Stimulated activated CD4-positive, alpha-beta T cell treated with anti-CD3 and anti-CD28 coated beads, Interleukin-15, amount 100 ng/mL, for 48 hours (primary cell): ENCODE measurements around the gene PTPRN2.
"Not testable (repeated sequence)": the region's sequence is repeated elsewhere in the genome, so short reads cannot be mapped to it uniquely, and the experiment has no call there.

Experiments used
- DNase-seq, 2 donors: peaks; one replicate each; pipeline ENCODE4 v3.0.0-alpha.2; 2020; ENCODE audit warnings: low read depth in 2 of 2

PTPRN2 gene

DNA sequence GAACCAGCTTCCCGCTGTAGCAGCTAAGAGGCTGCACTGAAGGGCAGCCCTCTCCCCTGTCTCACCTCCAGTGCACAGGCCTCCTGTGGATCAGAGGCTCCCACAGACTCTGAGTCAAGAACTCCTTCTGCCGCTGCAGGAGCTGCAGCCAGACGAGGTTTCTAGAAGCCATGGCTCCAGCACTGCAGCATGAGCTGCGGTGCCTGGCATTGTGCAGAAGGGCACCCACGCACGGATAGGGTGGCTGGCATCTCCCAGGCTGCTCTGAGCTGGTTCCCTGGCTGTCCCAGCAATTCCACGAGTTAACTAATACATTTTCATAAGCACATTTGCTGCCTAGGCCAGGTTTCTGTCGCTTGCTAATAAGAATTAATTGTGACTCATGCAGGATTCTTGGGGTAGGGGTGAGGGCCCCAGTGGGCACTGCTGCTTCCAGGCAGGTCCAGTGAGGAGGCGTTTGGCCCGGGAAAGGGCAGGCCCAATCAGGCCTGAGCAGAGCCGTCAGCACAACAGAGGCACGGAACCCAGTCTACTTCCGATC, 656.6 kb downstream of the PTPRN2 start:
- DNase-seq, result no peak

DNA sequence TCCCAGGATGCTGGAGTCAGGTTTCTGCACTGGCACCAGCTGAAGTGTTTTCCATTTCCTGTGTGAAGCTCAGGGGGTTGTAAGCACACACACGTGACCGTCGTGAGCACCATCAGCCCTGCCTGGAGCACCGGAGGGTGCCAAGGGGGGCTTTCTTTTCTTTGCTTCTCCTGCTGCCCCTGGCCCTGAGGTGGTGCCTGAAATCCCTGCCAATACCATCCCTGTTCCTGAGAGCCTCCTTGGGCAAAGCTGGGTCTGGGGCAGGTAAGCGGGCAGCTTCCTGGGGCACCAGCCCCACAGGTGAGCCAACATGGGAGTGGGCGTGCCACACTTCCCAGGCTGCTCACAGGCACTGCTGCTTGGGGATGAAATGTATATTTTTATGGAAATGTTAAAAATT, 657.2 kb downstream of the PTPRN2 start:
- DNase-seq, result no peak

DNA sequence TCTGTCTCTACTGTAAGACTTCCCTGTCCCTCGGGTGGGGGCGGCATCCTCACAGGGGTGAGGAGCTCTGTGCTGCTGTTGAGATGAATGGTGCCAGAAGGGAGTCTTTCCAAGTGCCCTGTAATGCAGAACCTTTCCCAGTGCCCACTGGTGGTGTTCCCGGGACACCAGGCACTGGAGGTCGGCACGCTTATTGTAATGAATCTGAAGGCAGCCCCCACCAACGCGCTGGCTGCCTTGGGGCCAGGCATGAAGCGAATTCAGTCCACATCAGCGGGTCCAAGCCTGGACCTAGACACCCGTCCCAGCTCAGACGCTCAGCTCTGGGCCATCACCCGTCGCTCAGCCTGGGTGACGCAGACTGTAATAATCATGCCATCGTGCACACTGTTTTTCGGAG, 658.0 kb downstream of the PTPRN2 start:
- no peak for DNase-seq

DNA sequence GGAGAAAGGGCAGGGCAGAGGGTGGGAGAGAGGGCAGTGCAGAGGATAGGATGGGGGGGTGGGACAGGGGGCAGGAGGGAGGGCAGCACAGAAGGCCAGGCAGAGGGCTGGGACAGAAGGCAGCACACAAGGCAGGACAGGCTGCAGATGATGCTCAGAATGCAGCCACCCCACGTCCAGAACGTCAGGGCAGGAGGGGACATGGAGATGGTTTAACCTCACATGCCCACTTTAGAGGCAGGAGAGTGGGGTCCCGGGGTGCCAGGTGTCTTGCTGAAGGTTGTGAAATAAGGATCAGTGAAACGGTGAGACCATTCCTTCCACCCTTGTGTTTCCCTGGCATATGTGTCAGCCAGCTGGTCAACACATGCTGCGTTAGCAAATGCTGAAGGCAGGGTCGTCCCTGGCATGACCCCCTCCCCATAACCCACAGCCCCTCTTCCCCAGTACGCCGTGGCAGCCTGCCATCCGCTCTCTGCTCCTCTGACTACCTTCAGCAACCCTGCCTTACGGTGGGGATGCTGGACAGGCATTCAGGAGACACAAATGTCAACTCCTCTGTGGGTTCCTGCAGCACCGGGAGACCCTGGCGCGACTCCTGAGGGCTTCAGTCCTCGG, 658.7 kb downstream of the PTPRN2 start:
- no peak for DNase-seq

DNA sequence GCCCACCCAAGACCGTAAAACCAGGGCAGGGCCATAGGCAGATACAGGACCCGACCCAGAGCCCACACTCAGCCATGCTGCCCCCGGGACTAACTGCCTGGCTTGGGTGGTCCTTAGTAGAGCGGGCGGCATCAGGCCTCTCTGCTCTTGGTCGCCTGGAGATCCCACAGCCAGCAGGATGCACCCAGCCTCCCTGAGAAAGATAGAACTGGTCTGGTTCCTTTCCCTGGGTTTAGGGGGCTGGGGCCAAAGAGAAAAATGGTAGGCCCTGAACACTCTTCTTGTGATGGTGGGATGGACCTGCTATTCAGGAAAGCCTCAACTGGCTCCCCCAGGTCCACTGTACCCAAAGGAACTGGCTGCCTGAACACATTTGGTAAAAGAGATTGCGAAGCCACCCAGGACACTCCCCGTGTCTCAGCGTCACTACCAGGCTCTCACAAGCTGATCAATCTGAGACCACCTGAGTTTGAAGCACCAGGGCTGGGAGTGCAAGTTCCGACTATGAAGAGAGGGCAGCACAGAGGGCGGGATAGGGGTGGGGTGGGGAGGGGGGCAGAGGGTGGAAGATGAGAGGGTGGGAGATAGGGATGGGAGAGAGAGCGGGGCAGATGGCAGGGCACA, 659.3 kb downstream of the PTPRN2 start:
- no peak for DNase-seq

DNA sequence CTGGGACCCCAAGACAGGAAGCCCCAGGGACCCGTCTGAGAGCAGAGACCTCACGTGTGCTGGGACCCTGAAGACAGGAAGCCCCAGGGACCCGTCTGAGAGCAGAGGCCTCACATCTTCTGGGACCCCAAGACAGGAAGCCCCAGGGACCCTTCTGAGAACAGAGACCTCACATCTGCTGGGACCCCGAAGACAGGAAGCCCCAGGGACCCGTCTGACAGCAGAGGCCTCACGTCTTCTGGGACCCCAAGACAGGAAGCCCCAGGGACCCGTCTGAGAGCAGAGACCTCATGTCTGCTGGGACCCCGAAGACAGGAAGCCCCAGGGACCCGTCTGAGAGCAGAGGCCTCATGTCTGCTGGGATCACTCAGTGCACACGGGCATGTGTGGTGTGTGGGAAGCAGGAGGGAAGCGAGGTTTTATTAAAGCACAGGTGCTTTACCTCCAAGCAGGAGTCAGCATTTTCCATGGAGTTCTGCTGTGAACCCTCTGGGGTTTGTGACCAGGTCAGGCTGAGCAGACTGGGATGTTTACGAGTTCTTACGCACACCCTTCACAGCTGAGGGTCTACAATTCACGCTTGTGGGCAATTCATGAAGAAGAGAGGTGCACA, 660.2 kb downstream of the PTPRN2 start:
- DNase-seq, result no peak

DNA sequence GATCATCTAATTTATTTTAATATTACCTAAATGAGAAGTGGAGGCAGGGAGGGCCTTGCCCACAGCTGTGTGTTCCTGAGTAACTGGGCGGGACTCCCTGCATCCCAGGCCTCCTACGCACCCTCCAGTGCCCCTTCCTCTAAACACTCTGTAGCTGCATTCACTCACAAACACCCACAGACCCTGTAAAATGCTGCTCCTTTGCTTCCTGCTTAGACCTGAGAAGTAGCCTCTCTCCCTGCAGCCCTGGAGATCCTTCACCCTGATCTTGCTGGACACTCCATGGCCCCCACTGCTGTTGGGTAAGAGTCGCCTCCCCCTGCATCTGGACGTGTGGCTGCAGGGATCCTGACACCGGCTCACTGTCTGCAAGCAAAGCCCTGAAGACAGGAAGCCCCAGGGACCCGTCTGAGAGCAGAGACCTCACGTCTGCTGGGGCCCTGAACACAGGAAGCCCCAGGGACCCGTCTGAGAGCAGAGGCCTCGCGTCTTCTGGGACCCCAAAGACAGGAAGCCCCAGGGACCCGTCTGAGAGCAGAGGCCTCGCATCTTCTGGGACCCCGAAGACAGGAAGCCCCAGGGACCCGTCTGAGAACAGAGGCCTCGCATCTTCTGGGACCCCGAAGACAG, 661.0 kb downstream of the PTPRN2 start:
- DNase-seq, result no peak

DNA sequence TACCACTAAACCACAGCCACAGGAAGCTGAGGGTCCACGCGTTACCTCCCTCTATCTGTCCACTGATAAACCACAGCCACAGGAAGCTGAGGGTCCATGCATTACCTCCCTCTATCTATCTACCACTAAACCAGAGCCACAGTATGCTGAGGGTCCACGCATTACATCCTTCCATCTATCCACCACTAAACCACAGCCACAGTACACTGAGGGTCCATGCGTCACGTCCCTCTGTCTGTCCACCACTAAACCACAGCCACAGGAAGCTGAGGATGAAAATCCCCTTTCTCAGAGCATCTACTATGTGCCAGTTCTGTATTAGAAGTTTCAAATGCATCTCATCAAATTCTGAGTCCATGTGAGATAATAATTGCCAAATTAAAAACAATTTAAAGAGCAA, 661.5 kb downstream of the PTPRN2 start:
- DNase-seq, result no peak

DNA sequence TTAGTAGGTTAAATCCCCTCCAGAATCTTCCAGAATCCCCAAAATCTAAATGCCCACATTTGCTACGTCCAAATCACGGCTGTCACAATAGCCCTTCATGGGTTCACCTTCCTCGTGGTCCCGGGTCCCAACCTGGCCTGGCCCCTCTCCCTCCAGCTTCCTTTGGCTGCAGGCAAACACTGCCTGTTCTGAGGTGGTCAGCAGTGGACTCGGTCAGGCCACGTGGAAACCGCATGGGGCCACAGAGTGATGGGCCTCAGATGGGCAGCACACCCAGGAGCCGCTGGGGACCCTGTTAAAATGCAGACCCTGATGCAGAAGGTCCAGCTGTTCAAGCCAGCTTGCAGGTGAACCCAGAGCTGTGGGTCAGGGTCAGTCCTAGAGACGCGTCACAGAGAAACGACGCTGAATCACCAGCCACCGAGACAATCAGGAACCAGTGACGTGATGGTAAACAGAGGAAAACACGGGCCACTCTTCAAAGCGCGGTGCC, 662.2 kb downstream of the PTPRN2 start:
- no peak for DNase-seq

DNA sequence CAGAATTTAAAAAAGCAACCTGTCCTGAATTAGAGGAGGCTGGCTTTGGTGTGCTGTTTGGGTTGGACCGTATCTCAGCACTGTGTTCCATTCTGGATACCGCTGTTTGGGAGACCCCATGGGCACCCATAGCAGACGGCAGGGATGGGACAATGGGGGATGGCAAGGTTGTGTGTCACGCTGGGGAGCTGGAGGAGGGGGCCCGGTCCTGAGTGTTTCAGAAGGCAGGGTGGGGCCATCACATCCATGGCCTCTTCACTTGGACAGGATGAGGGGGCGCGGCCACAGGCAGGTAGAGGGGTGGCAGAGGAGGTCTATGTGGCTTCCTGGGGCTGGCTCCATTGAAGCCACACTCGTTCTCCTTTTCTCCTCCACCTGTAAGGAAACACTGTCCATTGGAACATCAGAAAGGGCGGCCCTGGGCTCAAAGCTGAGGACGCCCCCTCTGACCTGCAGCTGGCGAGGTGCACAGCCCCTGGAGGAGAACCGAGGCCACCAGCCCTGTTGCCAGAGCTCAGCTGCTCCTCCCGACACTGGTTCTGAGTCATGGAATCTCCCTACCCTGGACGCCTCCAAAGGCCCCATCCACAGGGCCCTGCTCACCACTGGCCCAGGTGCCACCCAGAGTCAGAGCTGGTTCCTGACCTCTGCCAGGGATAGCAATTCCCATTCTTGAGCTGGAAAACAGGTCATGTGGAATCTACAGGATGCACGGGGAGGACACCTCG, 663.6 kb downstream of the PTPRN2 start:
- DNase-seq, result no peak

DNA sequence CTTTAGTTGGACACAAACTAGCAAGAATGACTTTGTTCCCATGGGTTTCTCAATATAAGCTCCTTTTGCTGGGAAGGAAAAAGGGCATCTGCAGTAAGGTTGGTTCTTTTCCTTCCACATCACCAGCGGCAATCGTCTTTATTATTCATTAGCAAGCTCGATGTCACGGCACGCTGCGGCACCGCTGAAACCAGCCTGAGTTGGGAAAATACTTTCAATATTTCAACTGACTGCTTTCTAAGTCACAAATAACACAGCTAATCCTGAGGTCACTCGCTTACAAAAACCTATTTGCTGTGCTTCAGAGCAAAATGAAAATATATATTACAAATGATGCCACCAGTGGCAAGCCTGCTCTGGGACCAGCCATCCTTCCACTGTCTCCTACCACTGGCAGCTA, 665.0 kb downstream of the PTPRN2 start:
- DNase-seq, result no peak

DNA sequence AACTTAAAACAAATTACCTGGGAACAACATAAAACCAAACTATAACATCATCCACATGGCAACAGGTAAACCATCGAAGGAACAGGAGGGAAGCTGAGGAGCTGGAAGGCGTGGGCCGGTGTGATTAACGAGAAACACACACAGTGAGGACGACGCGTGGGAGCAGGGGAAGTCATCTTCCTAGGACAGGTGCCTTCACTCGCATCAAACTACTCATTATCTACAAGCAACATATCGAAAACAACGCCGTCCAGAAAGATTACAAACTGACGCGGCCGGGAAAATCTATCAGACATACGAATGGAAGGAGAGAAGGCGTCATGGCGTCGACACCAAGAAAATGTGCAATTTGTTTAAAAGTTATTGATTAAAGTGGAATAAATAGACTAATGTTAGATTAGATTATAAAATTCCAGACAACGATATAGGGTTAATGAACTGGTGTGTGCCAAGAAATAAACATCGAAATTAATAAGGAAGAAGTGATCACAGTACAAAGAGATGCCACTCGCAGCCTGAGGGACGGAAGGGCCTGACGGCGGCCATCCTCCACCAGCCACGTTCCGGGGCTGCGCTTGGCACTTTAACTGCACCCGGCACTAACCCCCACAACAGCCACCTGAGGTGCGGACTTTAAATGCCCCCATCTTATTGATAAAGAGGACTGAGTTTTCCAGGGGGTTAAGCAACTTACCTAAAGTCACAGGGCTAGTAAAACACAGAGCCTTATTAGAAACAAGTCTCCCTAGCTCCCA, 669.1 kb downstream of the PTPRN2 start:
- DNase-seq, result no peak

DNA sequence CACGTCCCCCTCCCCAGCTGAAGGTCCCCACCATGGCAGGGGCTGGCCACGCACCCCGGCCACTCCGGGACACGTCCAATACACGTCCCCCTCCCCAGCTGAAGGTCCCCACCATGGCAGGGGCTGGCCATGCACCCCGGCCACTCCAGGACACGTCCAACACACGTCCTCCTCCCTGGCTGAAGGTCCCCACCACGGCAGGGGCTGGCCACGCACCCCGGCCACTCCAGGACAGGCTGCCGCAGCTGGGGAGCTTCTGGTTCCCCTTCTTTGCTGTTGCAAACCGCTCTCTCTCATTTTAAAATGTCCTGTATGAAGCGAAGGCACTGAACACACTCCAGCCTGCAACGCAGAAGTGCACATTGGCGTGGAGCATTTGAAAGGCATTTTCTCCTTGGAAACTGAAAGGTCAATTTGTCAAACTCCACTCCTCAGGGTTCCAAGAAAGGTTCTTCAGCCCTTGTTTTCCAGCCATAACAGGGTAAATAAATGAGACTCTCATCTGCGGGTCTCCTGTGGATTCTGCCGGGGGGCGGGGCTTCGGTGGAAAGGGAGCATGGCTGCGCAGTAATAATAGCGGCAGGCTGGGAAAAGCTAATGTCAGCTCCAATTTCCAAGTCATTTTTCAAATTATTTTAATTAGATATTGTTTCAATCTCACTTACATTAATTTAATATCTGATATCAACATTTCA, 670.5 kb downstream of the PTPRN2 start:
- DNase-seq, result no peak

DNA sequence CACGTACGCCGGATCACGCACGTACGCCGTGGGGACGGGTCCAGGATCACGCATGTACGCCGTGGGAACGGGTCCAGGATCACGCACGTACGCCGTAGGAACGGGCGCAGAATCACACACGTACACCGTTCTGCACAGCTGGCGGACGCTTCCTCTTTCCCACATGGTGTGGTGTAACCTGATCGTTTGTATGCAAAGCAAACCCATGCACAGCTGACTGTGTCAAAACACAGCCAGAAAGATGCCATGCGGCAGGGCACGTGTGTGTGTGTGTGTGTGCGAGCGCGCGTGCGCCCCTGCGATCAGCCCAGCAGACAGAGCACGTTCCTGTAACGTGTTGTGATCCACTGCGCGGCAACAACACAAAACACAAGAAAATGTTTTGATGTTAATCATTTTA, 677.2 kb downstream of the PTPRN2 start:
- no peak for DNase-seq

DNA sequence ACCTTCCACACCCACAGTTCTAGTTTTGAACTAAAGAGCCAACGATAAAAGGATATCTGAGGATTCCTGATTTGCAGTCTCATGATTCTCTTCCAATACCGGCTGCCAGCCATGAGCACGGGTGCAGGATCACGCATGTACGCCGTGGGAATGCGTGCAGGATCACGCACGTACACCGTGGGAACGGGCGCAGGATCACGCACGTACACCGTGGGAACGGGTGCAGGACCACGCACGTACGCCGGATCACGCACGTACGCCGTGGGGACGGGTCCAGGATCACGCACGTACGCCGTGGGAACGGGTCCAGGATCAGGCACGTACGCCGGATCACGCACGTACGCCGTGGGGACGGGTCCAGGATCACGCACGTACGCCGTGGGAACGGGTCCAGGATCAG, 677.6 kb downstream of the PTPRN2 start:
- DNase-seq, result not testable (repeated sequence)

DNA sequence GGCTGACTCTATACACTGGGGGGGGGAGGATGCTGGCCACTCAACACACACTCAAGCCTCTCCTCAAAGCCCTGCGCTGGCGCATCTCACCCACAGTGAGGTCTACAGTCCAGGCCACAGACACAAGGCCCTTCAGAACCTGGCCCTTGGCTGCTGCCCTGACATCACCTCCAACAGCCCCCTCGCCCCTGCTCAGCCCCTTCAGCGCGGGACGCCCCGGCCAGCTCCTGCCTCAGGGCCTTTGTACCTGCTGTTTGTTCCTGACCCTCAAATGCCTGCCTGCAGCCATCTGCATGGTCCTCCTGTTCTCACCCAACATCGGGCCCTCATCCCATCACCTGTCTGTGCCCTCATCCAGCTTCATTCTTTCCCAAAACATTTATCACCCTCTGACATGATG, 678.3 kb downstream of the PTPRN2 start:
- DNase-seq, result no peak

DNA sequence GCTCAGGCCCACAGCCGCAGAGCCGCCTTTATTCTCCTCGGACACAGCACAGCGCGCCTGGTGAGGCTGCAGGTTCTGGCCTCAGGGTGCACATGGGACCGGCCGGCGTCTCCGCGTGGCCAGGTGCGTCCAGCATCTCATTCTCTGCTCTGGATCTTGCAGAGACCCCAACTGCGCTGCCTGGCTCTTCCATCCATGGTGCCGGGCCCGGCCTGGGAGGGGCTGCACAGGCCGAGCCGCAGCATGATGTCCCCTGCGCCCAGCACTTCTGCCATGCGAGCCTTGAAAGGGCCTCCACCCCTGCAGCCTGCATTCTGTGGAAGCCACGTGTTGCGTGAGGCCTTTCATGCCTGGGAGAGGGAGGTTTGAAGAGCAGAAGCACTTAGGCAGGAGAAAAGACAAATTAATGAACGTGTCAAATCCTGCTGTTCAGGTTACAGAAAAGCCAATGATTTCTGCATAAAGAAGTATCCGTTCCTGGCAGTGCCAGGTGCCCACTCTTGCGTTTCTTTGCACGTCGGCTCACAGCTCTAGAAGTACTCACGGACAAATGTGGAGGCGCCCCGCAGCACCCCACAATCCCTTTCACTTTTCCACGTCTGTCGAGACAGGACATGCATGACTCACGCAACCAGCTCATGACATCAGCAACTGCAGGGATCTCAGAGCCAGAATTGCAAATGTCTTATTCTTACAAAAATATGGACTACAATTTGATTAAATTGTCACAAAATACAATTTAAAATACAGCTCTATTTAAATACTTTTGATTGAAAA, 679.4 kb downstream of the PTPRN2 start:
- DNase-seq, result no peak

DNA sequence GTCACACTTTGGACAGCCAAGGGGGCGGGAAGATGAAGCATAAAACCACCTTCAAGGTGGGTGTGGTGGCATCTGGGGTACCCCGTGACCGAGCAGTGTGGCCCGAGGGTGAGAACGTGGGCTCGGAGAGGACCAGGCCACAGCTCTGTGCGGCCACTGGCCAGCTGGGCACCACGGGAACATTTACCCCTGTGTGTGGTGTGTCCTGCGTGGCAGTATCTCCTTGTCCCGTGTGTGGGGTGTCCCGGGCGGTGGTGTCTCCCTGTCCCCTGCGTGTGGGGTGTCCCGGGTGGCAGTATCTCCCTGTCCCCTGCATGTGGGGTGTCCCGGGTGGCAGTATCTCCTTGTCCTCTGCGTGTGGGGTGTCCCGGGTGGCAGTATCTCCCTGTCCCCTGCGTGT, 680.5 kb downstream of the PTPRN2 start:
- DNase-seq, result no peak

DNA sequence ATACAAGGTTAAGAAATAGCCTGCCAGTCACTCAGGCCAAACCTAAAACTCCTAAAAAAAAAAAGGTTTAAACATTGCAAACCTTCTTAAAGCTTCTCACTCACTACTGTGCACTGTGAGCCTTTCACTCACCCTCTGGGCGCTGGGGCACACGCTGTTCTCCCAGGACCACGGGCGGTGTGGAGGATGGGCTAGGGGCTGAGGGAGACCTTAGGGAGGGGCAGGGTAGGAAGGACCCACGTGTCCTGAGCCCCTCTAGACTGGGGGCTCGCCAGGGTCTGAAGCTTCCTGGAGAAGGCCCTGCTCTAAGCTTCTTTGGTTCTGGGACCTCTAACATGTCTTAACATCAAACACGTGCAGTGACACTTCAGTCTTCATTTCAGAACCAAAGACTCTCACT, 681.0 kb downstream of the PTPRN2 start:
- DNase-seq, result no peak
